Suprapubic skin (tissue), 4 donors: ENCODE data around the gene PITPNM3.

ENCODE experiments used
- POLR2A ChIP-seq, 2 donors: fragments of 450-650 bp; IDR thresholded peaks; one replicate each; pipeline ENCODE4 v1.6.1; 2017; ENCODE audit warnings: antibody characterized with exemption in 2 of 2, mild to moderate bottlenecking in 2 of 2, moderate library complexity in 2 of 2
- POLR2AphosphoS5 ChIP-seq, 3 donors: sonication (generic); formaldehyde crosslinking; IDR thresholded peaks; one replicate each; pipeline ENCODE4 v1.6.1; 2017; ENCODE audit warnings: antibody characterized with exemption in 3 of 3
- TF ChIP-seq, protein P1 (sequence below), 2 donors: fragments of 200-600 bp in 1 of 2; fragments of 450-650 bp in 1 of 2; sonication (generic) in 1 of 2; IDR thresholded peaks; one replicate each; pipeline ENCODE4 v1.5.1; 2016 to 2019; ENCODE audit warnings: antibody characterized with exemption in 2 of 2, mild to moderate bottlenecking in 1 of 2, moderate library complexity in 1 of 2

DNA sequence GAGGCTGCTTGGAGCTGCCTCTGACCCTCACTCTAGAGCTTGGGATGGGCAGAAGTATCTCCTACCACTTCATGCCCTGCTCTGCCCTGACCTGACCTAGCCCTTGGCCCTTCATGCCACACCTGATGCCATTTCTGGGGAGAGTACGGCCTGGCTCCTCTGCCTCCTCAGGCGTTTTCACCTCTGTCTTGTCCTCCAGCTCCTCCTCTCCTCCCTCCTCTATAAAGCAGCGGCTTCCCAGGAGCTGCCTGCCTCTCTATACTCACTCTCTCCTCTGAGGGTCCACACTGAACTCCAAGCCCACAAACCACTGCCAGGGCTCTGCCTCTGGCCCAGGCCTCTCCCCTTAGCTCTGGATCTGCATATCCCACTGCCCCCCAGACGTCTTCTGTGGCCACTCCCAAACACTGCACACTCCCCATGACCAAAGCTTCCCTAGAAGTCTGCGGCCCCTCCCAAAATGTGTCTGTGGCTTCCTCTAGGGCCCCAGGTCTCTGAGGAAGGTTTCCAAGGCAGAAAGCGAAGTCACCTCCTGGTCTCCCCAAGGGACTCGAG, 52.6 kb downstream of the PITPNM3 start:
- TF ChIP-seq, protein P1, sequence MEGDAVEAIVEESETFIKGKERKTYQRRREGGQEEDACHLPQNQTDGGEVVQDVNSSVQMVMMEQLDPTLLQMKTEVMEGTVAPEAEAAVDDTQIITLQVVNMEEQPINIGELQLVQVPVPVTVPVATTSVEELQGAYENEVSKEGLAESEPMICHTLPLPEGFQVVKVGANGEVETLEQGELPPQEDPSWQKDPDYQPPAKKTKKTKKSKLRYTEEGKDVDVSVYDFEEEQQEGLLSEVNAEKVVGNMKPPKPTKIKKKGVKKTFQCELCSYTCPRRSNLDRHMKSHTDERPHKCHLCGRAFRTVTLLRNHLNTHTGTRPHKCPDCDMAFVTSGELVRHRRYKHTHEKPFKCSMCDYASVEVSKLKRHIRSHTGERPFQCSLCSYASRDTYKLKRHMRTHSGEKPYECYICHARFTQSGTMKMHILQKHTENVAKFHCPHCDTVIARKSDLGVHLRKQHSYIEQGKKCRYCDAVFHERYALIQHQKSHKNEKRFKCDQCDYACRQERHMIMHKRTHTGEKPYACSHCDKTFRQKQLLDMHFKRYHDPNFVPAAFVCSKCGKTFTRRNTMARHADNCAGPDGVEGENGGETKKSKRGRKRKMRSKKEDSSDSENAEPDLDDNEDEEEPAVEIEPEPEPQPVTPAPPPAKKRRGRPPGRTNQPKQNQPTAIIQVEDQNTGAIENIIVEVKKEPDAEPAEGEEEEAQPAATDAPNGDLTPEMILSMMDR (IDR thresholded peaks at IDR 0.05) = no peak
- TF ChIP-seq POLR2A (IDR thresholded peaks at IDR 0.05) (no peak), POLR2AphosphoS5 (IDR thresholded peaks at IDR 0.05) (no peak)
